K562 (cell line): ENCODE measurements around the gene MCF2. TPM values are rescaled to one million over a fixed set of nuclear protein-coding genes. Genes with fewer than 3 reads are reported as not detected.

Experiments used
- polyA plus RNA-seq, 8 experiments: library from polyadenylated mRNA; depleted of rRNA in 4 of 8; stranded (reverse) in 5 of 8; unstranded in 3 of 8; fragments of >200 nt; fragmentation: Nextera tagmentation in 2 of 8; fragmentation: Illumina TruSeq in 1 of 8; extraction: Ambion mirVana in 2 of 8; extraction: Trizol in 1 of 8; gene quantifications; 2 replicates each; pipeline versions ENCODE4 v1.2.1 to v1.2.3, GENCODE V29; 2011 to 2014; ENCODE audit warnings: inconsistent platforms in 1 of 8, missing spikeins in 1 of 8
- total RNA-seq, 7 experiments: library from RNA; depleted of rRNA in 6 of 7; stranded (reverse); fragments of >200 nt in 6 of 7; fragmentation: Illumina TruSeq in 2 of 7; extraction: Trizol in 2 of 7; gene quantifications; 2 replicates each; pipeline versions ENCODE4 v1.2.1 to v1.2.3, GENCODE V29; 2011 to 2021; ENCODE audit warnings: low replicate concordance in 1 of 7
- TF ChIP-seq, protein P1 (sequence below), 2 experiments: fragments of 450-650 bp in 1 of 2; sonication (generic) in 1 of 2; formaldehyde crosslinking in 1 of 2; IDR thresholded peaks; 2 replicates each; pipeline versions ENCODE4 v1.7.1 to v1.9.0; 2016 to 2022; ENCODE audit warnings: inconsistent platforms in 1 of 2, mild to moderate bottlenecking in 1 of 2, missing genetic modification reagents in 1 of 2

The MCF2 gene
- total and polyA plus RNA-seq, 9 of the 15 experiments (the other 6 are each of a cell fraction or from before 2014, with no cell fraction given), result 0.03 to 0.78 (median 0.08) TPM; not detected in 3

DNA sequence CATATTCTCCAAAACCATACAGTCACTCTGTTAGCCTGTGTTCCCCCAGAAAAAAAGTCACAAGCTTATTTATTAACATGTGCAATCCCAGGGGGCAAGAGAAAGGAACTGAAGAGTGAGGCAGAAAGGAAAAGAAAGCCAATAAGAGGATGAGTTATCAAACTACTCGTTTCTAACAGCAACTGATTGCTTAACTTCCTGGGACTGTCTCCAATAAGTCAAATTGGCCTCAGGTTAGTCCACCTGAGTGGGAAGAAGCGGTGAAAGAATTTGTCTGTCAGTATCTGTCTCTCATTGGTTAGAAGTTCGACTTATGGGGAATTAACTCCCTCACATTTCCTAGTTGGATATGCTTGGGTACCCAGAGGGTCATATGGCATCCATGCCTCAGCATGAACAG is 163.4 kb downstream of the MCF2 start (continued):
- TF ChIP-seq, protein P1, sequence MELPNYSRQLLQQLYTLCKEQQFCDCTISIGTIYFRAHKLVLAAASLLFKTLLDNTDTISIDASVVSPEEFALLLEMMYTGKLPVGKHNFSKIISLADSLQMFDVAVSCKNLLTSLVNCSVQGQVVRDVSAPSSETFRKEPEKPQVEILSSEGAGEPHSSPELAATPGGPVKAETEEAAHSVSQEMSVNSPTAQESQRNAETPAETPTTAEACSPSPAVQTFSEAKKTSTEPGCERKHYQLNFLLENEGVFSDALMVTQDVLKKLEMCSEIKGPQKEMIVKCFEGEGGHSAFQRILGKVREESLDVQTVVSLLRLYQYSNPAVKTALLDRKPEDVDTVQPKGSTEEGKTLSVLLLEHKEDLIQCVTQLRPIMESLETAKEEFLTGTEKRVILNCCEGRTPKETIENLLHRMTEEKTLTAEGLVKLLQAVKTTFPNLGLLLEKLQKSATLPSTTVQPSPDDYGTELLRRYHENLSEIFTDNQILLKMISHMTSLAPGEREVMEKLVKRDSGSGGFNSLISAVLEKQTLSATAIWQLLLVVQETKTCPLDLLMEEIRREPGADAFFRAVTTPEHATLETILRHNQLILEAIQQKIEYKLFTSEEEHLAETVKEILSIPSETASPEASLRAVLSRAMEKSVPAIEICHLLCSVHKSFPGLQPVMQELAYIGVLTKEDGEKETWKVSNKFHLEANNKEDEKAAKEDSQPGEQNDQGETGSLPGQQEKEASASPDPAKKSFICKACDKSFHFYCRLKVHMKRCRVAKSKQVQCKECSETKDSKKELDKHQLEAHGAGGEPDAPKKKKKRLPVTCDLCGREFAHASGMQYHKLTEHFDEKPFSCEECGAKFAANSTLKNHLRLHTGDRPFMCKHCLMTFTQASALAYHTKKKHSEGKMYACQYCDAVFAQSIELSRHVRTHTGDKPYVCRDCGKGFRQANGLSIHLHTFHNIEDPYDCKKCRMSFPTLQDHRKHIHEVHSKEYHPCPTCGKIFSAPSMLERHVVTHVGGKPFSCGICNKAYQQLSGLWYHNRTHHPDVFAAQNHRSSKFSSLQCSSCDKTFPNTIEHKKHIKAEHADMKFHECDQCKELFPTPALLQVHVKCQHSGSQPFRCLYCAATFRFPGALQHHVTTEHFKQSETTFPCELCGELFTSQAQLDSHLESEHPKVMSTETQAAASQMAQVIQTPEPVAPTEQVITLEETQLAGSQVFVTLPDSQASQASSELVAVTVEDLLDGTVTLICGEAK (IDR thresholded peaks at IDR 0.05), result no peak
- TF ChIP-seq, protein P1 (CRISPR knock-in tag; IDR thresholded peaks at IDR 0.05), result no peak
